ENCODE measurements around the gene FBLN5.
"Not testable (repeated sequence)": the region's sequence is repeated elsewhere in the genome, so short reads cannot be mapped to it uniquely, and the experiment has no call there.

FBLN5 gene

DNA sequence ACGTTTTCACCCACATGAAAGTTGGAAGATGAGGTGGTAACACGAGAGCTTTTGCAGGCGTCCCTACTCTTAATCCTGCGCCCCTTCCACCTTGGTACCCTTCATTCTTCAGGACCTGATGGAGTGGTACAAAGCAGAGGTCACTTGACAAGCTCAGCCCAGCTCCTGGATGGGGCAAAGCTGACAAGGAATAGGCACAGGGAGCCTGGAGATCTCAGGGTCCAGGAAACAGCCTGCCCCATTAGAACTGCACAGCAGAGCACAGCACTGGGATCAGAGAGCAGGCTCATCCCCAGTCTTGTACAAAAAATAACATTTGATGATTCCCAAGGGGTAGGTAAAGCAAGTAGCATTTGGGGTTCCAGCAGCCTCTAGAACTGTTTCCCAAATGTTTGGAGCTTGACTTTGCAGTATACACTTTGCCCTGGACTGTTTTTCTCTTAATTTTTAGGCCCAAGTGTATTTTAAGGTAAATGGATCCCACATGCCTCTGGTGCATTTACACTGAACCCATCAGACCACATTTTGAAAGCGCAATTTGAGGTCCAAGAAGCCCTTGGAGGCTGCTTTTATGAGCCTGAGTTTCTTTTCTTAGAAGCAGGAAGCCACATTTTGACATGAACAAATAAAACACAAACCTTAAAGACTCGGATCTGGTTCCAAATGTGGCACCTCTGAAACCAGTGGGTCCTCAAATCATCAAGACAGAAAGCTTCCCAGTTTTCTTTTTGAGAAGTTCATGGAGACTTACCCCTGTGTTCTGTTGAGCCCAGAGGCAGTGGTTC, 80.8 kb downstream of the FBLN5 start:
- DNase-seq, result no peak

GRCh38 chr14:91866061-91866460, 81.4 kb downstream of the FBLN5 start:
- DNase-seq, result no peak

DNA sequence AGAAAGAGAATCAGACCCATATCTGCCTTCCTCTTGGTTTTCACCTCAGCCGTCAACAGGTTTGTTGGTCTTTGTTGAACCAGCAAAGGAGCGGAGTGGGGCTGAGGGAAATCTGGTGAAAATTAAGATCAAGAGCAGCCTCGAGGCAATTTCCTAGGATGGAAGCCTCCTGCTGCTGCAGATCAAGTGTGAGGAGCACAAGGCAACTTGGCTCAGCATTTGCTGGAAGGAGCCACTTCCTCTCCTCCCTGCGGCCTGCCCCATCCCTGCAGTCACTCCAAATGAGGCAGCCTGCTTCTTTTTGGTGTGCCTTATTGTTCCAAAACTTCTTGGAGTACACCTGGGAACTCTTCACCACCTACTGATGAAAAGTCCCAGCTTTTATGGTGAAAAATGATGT, 85.1 kb downstream of the FBLN5 start:
- DNase-seq, result no peak

- no peak for DNase-seq
These were observed 86.4 kb downstream of the FBLN5 start for GRCh38 chr14:91861091-91861490.

GRCh38 chr14:91860238-91860637, 87.3 kb downstream of the FBLN5 start:
- DNase-seq, result no peak

DNA sequence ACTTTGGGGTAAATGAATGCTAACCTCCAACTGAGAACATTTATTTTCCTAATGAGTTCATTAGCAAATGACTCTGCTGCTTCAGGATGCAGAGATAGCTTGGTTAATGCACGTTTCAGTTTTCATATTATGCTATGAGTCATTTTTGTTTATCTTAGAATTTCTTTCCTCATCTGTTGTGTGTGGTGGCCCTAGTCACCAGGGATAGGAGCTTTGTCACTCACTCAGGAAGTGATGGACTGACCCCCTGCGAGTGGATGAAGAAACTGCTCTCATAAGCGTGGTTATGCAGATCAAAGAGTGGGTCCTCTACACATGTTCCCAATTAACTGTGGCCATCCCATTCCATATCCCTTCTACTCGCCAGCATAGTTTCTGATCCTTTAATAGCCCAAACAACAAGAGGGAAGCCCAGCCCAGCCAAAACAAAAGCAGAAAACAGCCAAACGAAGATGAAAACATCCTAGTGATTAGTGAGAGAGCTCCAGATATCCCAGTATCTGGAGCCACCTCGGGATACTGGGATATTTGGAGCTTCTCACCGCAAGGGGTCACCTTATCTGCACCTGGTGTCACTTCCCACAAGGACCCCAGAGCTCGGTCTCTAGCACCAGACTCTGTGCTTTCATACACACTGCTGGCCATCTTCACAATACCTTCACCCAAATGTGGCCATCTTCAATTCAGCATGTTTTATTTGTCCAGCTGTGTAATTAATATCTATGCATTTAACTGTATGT, 88.8 kb downstream of the FBLN5 start:
- no peak for DNase-seq

DNA sequence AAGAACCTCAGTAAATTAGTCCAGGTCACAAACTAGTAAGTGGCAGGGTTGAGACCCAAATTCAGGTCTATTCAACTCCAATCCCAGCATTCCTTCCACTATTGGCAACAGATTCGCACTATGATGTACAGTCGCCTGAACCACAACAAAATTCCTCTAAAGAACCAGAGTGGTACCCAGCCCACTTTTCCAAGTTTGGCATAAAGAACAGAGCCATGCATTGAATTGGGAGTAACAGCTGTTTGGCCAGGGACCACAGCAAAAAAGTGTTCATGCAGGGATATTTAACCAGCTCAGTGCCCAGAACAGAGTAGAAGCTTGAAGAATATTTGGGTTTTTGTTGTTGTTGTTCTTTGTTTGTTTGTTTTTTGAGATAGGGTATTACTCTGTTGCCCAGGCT, 89.9 kb downstream of the FBLN5 start:
- no peak for DNase-seq

GRCh38 chr14:91854327-91854934, 93.1 kb downstream of the FBLN5 start:
- DNase-seq, result no peak

DNA sequence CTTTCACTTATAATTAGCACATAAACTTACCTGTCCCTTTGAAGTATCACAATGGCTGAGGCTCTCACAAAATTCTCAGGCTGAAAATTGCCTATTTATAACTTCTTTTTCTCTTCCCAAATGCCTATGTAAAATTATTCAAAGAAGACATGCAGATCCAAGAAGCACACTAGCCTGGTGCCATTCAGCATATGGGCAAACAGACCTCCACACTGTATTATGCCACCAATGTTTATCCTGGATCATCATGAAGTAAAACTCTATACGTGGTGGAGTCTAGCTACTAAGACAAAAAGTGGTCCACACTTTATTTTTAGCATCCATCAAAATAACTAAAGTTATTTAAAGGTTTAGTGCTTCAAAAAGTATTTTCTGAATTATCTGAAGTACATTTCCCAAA, 95.9 kb downstream of the FBLN5 start:
- DNase-seq, result no peak

DNA sequence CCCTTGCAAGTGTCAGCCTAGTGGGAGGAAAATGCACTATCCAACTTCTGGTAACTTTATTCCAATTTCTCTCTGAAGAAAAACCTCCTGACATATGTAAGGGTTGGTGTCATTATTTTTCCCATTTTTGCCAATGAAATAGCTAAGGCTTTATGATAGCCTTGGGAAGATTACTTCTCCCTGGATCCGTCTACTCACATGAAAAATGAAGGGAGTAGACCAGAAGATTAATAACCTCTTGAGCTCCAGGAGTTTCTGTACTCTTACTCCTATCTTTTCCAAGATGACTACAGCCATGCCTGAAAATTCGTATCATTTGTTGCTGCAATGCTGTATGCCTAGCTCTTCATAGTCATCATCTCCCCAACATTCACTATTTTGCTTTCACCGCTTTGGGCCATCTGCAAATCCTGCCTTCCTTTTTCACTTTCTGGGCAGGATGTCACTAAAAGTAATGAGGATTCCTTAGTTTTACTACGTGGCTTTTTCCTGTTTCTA, 98.9 kb downstream of the FBLN5 start:
- no peak for DNase-seq

DNA sequence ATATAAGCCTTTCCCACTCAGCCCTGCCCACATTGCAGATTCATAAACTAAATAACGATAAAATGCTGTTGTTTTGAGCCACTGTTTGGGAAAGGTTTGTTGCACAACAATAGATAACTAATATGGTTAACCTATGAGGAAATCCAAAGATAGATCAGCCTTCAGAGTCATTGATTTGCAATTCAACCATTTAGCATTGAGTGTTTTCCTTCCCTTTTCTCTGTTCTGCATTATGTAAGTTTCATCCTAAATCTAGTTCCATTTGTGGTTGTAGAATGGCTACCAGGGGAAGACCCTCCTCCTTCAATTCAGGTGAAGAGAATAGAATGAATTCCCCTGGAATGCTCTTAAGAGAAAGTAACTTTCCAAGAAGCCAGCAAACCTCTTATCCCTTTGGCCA, 99.8 kb downstream of the FBLN5 start:
- DNase-seq, result no peak

DNA sequence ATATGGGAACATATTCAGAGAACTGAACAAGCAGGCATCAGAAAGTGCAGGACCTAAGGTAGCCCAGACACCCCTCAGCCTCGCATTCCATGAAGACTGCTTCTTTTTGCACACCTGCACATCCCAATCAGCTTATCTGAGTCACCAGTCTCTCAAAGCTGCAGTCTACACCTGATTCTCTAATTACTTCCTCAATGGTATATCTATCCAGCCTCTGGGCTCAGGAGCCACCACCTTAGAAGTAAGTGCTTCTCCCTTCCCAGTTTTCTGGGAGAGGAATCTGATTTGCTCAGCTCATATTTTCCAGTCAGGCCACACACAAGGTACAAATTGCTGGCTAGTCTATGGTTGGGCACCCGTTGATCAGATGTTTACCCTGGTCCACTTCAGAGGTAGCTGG, 101.8 kb downstream of the FBLN5 start:
- no peak for DNase-seq

- DNase-seq, result not testable (repeated sequence)
These were observed 102.4 kb downstream of the FBLN5 start for GRCh38 chr14:91845056-91845455.

GRCh38 chr14:91844029-91844428, 103.5 kb downstream of the FBLN5 start:
- no peak for DNase-seq

GRCh38 chr14:91843437-91843836, 104.1 kb downstream of the FBLN5 start:
- DNase-seq, result no peak

- no peak for DNase-seq
These were observed 106.4 kb downstream of the FBLN5 start for GRCh38 chr14:91841065-91841464.

DNA sequence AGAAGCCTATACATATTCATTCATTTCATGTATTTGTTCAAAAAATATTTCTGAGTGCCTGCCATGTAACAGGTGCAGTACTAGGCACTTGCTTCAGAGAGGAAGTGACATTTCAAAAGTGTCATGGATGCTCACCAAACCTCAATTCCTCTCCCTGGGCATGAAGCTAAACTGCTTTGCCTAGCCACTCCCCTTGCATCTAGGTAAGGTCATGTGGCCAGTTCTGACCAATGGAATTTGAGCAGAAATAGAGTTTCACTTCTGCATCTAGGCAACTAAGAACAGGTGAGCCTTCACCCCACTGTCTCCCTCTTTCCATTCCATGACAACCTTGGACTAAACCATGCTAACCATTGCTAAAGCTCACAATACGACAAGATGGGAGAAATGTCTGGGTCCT, 107.7 kb downstream of the FBLN5 start:
- DNase-seq, result no peak

DNA sequence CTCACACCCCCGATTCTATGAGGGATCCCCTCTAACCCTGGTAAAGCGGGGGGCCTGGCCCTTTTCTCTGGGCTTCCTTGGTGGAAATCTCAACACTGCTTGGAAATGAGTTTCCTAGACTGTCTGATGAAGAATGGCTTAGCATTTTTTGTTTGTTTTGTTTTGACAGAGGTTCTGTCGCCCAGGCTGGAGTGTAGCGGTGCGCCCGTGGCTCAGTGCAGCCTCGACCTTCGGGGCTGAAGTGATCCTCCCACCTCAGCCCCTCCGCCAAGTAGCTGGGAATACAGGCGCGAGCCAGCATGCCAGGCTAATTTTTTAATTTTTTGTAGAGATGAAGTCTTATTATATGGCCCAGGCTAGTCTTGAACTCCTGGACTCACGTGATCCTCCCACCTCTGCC, 110.4 kb downstream of the FBLN5 start:
- DNase-seq, result no peak

DNA sequence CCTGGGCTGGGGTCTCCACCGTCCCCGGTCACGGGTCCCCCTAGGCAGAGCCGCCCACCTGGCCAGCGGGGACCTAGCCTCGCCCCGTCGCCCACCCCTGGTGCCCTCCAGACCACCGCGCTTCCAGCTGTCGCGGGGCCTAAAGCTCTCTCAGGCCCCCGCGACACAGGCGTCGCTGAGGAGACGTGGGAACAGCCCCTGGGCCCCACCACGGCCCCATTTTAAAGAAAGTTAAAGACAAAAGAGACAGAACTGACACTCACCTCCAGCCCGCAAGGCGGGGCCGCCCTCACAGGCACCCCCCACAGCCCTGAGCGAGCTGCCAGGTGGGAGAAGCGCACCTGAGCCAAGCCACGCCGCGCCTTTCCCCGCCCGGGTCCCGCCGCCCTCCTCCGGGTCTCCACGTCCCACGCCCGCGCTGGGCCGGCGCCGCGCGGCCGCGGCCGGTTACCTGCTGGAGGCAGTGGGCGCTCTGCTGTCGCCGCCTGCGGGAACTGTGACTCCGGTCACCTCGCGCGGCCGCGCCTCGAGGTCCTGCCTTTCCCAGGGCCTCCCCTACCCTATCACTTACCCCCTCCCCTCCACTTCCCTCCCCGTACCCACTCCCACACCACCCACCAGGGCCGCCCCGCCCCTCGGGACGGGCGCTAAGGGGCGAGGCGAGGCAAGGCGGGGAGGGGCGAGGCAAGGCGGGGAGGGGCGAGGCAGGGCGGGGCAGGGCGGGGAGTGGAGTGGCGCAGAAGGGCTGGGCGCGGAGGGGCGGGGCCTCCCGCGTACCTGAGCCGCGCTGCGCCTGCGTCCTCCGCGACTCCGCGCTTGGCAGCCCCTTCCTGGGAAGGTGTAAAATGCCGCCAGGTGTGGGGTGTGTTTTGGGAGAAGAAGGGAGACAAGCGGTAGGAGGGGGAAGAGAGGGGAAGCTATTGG, 111.3 kb downstream of the FBLN5 start:
- peak in 16 of 58 donors; percentile 1 to 43 (median 20) for DNase-seq

DNA sequence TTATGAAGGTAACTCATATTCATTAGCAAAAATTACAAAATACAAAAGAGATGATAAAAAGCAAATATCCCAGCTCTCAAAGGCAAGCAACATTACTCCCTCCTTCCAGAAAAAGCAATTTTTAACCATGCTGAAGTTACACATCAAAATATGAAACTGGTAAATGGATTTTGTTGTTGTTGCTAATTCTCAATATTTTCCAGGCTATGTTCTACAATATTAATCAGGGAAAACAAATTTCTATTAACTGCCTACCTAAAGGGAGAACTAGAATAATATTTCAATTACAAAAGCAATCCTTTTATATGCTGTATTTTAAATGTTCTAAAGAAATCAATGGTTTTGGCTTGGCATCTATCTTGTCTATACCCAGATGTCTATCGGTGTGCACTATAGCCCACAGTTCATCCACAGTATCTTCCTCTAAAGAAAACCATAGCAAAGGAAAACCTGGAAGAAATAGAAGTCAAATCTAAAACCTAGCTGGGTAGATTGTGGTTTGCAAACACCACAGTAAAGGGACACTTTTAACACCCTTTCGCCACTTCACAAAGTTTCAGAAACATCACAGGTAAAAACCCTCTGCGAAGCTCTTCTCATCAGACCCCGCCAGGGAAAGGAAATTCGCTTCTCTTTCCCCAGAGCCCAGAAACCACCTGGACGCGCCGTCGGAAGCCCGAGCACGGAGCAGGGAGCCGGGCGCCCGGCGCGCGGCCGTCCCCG, 112.1 kb downstream of the FBLN5 start:
- no peak for DNase-seq

GRCh38 chr14:91834571-91834970, 112.9 kb downstream of the FBLN5 start:
- no peak for DNase-seq

Data from anterior cingulate cortex (tissue), 58 donors.